Activated CD8-positive, alpha-beta T cell treated with anti-CD3 and anti-CD28 coated beads for 36 hours (primary cell): ENCODE measurements around the gene NDUFA13. TPM values are rescaled to one million over a fixed set of nuclear protein-coding genes. Genes with fewer than 3 reads are reported as not detected.
A peak's percentile ranks its signal among the peaks of the same experiment; 100 is the strongest.

Source experiments
- ATAC-seq: fragments of 200-7000 bp; cut with Tn5 transposase; one replicate; pipeline ENCODE4 v1.10.0; 2021; ENCODE audit warnings: mild to moderate bottlenecking, moderate library complexity
- CTCF ChIA-PET: fragments of 350-600 bp; sonication (Branson Sonifier 250); formaldehyde crosslinking; loops from one replicate; lab custom pipeline; 2021; ENCODE audit warnings: antibody characterized with exemption; lab: Charles Lee
- POLR2A ChIA-PET: fragments of 350-600 bp; sonication (Branson Sonifier 250); formaldehyde crosslinking; loops from one replicate; lab custom pipeline; 2021; ENCODE audit warnings: antibody characterized with exemption; lab: Charles Lee
- DNase-seq: peaks from one replicate; pipeline ENCODE4 v3.0.0-alpha.2; 2020
- H3K27ac Mint-ChIP-seq: one replicate; pipeline ENCODE4 v1.8.0; 2021; ENCODE audit warnings: mild to moderate bottlenecking, mixed read lengths
- H3K27me3 Mint-ChIP-seq: one replicate; pipeline ENCODE4 v1.8.0; 2021; ENCODE audit warnings: mixed read lengths
- H3K36me3 Mint-ChIP-seq: one replicate; pipeline ENCODE4 v1.8.0; 2021; ENCODE audit warnings: low read depth, mixed read lengths
- H3K4me1 Mint-ChIP-seq: one replicate; pipeline ENCODE4 v1.8.0; 2021; ENCODE audit warnings: low read depth, mixed read lengths
- H3K4me3 Mint-ChIP-seq: one replicate; pipeline ENCODE4 v1.8.0; 2021; ENCODE audit warnings: mild to moderate bottlenecking, moderate library complexity, mixed read lengths
- H3K9me3 Mint-ChIP-seq: one replicate; pipeline ENCODE4 v1.8.0; 2021; ENCODE audit warnings: mixed read lengths
- intact Hi-C: fragments of 100-400 bp; cut with micrococcal nuclease; formaldehyde crosslinking; loops from one replicate; pipeline ENCODE4 v1.10.0; 2022
- total RNA-seq, 2 experiments: library from RNA; stranded (reverse); gene quantifications; one replicate each; pipeline ENCODE4 v1.2.3, GENCODE V29; 2021
- TF ChIP-seq, protein P1 (sequence below): fragments of 200-600 bp; IDR thresholded peaks from one replicate; pipeline ENCODE4 v1.8.0; 2022; ENCODE audit warnings: antibody characterized with exemption, mild to moderate bottlenecking

NDUFA13 gene
- total RNA-seq, 2 experiments from 2014 or later, result 298 to 310 TPM

DNA sequence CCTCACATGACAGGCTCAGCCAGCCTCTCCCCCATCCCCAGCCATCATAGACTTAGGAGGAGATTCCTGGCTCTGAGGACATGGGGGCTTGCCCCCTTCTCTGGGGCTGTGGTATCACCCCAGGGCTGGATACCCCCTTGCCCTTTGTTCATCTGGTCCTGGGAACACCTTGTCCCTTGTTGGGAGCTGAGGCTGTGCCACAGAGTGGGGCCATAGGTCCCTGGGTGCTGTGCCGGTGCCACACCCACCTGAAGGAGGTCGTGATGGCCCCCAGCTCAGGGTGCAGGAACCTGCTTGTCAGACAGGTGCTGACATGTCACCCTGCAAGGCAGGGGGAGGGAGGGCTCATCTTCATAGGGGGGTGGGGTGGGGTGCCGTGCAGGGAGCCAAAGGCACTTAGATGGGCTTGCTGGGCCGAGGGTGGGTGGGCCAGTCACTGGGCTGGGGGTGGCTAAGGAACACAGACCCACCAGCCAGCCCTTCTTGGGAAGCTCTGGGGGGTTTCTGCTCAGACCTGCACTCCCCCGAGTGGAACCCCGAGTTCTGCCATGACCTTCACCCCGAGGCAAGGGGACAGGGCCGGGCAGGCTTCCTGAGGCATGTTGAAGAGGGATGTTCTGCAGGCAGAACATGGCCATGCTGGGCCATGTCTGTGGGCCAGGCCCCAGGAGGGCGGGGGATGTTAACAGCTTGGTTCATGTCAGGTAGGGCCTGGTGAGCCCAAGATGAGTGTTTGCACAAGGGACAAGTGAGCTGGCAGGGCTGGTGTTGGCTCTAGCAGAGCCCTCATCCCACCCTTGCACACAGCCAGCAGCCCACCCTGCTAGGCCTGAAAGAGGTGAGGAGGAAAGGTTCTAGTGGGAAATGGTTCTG, 28.7 kb upstream of the NDUFA13 start:
- Mint-ChIP-seq H3K9me3 (no peaks in the 10 kb centered on the region), H3K4me3 (no peak overlapping the region), H3K27ac (peak overlapping the region; percentile 82), H3K36me3 (peaks cover 14% of the 10 kb centered on the region), H3K27me3 (no peaks in the 10 kb centered on the region), H3K4me1 (peaks cover 72% of the 10 kb centered on the region)
- intact Hi-C loops, result loop anchor here (5.0 kb wide), 2 partner anchors 100 to 120 kb away; no protein-coding TSS in a partner anchor
- ATAC-seq (no peak), DNase-seq (no peak)
- POLR2A ChIA-PET, result interaction anchor here (0.5 to 1.5 kb wide), 6 partner anchors 9 to 97 kb away, joined by 3 to 4 read pairs (median 3); partner anchors contain the start of gene TSSK6
- TF ChIP-seq, protein P1, sequence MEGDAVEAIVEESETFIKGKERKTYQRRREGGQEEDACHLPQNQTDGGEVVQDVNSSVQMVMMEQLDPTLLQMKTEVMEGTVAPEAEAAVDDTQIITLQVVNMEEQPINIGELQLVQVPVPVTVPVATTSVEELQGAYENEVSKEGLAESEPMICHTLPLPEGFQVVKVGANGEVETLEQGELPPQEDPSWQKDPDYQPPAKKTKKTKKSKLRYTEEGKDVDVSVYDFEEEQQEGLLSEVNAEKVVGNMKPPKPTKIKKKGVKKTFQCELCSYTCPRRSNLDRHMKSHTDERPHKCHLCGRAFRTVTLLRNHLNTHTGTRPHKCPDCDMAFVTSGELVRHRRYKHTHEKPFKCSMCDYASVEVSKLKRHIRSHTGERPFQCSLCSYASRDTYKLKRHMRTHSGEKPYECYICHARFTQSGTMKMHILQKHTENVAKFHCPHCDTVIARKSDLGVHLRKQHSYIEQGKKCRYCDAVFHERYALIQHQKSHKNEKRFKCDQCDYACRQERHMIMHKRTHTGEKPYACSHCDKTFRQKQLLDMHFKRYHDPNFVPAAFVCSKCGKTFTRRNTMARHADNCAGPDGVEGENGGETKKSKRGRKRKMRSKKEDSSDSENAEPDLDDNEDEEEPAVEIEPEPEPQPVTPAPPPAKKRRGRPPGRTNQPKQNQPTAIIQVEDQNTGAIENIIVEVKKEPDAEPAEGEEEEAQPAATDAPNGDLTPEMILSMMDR, result no peak
- CTCF ChIA-PET, result interaction anchor here (0.8 to 6.5 kb wide), 6 partner anchors 28 to 166 kb away, joined by 3 to 135 read pairs (median 6); no protein-coding TSS in a partner anchor

DNA sequence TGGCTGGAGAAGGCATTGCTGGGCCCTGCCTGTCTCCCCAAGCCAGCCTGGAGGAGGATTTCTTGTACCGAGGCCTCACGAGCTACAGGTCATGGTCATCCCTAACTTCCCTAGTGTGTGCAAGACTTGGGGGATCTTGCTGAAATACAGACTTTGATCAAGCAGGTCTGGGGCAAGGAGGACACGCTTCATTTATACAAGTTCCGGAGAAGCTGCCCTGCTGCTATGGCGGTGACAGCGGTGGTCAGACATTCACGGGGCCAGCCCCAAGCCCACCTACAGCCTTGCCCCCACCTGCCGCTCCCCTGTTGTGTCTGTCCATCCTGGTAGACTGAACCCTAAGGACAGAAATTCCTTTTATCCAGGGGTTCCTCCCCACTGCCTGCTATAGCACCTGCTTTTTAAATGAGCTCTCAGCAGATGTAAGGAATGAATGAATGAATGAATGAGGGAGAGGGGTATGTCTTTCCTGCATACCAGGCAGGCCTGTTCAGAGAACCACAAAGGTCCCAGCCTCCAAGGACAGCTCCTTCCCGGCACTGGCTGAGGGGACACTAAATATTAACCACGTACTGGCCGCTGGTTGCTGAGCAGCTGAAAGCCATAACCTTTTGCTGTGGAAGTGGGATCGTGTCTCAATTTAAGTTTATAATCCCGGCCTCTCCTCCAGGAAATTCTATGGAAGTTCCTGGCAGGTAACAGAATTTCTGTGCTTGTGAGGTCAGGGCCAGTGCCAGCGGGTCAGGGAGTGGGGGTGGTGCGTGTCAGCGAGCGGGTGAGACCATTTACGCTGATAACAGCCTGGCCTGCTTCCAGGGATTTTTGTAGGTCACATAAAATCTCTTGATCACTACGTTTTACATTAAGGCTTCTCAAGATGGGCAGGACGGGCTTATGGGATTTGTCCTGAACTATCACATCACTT, 27.8 kb upstream of the NDUFA13 start:
- ATAC-seq (no peak), DNase-seq (no peak)
- no peaks in the 10 kb centered on the region for H3K27me3 Mint-ChIP-seq
- peak overlapping the region; percentile 82 for H3K27ac Mint-ChIP-seq
- TF ChIP-seq, protein P1, result no peak
- H3K36me3 Mint-ChIP-seq, result peaks cover 10% of the 10 kb centered on the region
- intact Hi-C loops, result loop anchor here (2.0 to 5.0 kb wide), 3 partner anchors 81 to 121 kb away; no protein-coding TSS in a partner anchor
- ChIA-PET POLR2A (interaction anchor here (0.6 to 2.8 kb wide), 11 partner anchors 10 to 1288 kb away, joined by 3 to 14 read pairs (median 4); partner anchors contain the start of gene TSSK6), CTCF (interaction anchor here (0.8 to 6.5 kb wide), 9 partner anchors 8 to 167 kb away, joined by 3 to 135 read pairs (median 13); partner anchors contain the start of gene GATAD2A)
- peak overlapping the region; percentile 39 for H3K4me3 Mint-ChIP-seq
- H3K4me1 Mint-ChIP-seq, result peaks cover 64% of the 10 kb centered on the region
- H3K9me3 Mint-ChIP-seq, result no peaks in the 10 kb centered on the region

DNA sequence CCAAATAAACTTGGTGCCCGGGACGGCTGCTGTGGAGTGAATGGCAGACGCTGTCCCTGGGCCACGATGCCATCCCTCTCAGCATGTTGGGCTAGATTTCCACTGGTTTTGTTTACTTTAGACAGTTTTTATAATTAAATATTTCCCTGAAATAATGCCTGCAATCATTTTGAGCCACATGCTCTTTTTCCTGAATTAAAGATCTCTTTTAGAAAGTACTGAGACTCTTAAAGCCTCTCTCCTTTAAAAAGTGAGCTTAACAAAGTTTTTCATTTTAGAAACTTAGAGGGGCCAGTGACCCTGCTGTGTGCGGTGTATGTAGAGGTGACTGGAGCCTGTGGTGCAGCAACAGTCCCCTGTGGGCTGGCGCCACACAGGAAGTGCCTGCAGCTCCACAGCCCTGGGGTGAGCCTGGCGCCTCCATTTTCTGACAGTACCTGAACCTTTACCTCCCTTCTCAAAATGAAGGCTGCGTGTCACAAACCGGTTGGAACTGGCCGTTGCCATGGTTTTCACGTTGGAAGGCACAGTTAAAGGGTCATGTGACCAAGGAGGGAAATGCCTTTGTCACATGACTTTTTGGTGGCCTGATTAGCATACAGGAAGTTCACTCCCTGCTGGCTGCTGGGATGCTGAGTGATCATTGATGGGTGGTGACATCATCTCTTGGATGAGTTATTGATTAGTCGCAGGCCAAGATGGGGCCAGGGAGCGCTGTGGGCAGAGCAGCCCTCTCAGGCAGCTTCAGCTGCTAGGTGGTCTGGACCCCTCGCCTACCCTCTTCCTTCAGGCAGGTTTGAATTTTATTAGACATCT, 26.9 kb upstream of the NDUFA13 start:
- peaks cover 14% of the 10 kb centered on the region for H3K36me3 Mint-ChIP-seq
- intact Hi-C loops, result loop anchor here (2.0 to 5.0 kb wide), 3 partner anchors 82 to 122 kb away; no protein-coding TSS in a partner anchor
- ATAC-seq (peak; percentile 90), DNase-seq (peak; percentile 96)
- peak overlapping the region; percentile 39 for H3K4me3 Mint-ChIP-seq
- H3K4me1 Mint-ChIP-seq, result peaks cover 64% of the 10 kb centered on the region
- ChIA-PET POLR2A (interaction anchor here (0.6 to 2.8 kb wide), 15 partner anchors 12 to 1289 kb away, joined by 3 to 14 read pairs (median 4); partner anchors contain the start of genes NDUFA13 and TSSK6), CTCF (interaction anchor here (0.6 to 6.5 kb wide), 20 partner anchors 9 to 167 kb away, joined by 3 to 135 read pairs (median 12); partner anchors contain the start of gene GATAD2A)
- H3K27ac Mint-ChIP-seq, result peak overlapping the region; percentile 82
- no peaks in the 10 kb centered on the region for H3K9me3 Mint-ChIP-seq
- H3K27me3 Mint-ChIP-seq, result no peaks in the 10 kb centered on the region
- TF ChIP-seq, protein P1, result no peak

DNA sequence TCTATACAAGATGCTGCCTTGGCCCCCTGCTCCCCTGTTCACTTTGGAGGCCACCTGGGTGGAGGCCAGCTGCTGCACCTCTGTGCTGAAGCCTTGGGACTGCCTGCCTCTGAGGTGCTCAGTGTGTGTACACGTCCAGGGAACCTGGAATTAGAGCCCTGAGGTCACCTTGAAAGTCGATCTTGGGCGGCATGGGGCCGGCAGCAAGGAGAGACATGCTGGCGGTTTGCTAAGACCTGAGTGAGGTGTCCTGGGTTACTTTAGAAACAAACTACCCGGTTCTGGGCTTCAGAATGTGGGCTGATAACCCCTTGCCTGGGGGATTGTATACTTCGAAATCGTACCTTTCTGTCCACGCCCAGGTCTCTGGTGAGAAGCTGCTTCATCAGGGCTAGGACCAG, 26.2 kb upstream of the NDUFA13 start:
- H3K4me3 Mint-ChIP-seq, result no peak overlapping the region

More for the DNA sequence above, 26.2 kb upstream of the NDUFA13 start:
- ATAC-seq, result peak; percentile 2
- intact Hi-C loops, result loop anchor here (2.0 to 5.0 kb wide), 3 partner anchors 83 to 123 kb away; no protein-coding TSS in a partner anchor
- POLR2A ChIA-PET, result interaction anchor here (0.9 to 2.8 kb wide), 14 partner anchors 15 to 125 kb away, joined by 3 to 14 read pairs (median 4); partner anchors contain the start of genes NDUFA13 and TSSK6
- H3K27ac Mint-ChIP-seq, result peak overlapping the region; percentile 82
- H3K27me3 Mint-ChIP-seq, result no peaks in the 10 kb centered on the region
- CTCF ChIA-PET, result interaction anchor here (0.6 to 6.5 kb wide), 33 partner anchors 7 to 347 kb away, joined by 3 to 135 read pairs (median 7); partner anchors contain the start of gene GATAD2A
- peaks cover 63% of the 10 kb centered on the region for H3K4me1 Mint-ChIP-seq
- TF ChIP-seq, protein P1, result no peak
- H3K9me3 Mint-ChIP-seq, result no peaks in the 10 kb centered on the region
- peaks cover 20% of the 10 kb centered on the region for H3K36me3 Mint-ChIP-seq
- DNase-seq, result no peak
